NCI-H146 (cell line): Measurements from ENCODE around the gene CUX1.
"Not testable (repeated sequence)": the region's sequence is repeated elsewhere in the genome, so short reads cannot be mapped to it uniquely, and the experiment has no call there.

ENCODE experiments used
- DNase-seq: peaks from one replicate; lab custom pipeline; 2025; lab: John Stamatoyannopoulos, UW

CUX1 gene

GRCh38 chr7:102146122-102146521 is 328.7 kb downstream of the CUX1 start:
- DNase-seq, result no peak

- no peak for DNase-seq
These were observed 329.6 kb downstream of the CUX1 start for GRCh38 chr7:102147008-102147407.

- DNase-seq, result no peak
These were observed 331.4 kb downstream of the CUX1 start for GRCh38 chr7:102148799-102149198.

GRCh38 chr7:102149416-102149815 is 332.0 kb downstream of the CUX1 start:
- no peak for DNase-seq

DNA sequence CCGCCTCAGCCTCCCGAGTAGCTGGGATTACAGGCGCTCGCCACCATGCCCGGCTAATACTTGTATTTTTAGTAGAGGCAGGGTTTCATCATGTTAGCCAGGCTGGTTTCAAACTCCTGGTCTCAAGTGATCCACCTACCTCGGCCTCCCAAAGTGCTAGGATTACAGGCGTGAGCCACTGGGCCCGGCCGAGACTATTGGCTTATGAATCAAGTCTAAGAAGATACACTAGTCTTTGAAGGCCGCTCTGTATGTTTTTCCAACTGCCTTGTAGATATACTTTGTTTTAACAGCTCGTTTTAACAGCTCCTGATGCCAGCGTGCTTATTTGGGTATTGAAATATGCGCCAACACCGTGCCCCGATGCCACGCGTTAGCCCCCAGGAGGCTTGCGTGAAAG is 332.8 kb downstream of the CUX1 start:
- no peak for DNase-seq

DNA sequence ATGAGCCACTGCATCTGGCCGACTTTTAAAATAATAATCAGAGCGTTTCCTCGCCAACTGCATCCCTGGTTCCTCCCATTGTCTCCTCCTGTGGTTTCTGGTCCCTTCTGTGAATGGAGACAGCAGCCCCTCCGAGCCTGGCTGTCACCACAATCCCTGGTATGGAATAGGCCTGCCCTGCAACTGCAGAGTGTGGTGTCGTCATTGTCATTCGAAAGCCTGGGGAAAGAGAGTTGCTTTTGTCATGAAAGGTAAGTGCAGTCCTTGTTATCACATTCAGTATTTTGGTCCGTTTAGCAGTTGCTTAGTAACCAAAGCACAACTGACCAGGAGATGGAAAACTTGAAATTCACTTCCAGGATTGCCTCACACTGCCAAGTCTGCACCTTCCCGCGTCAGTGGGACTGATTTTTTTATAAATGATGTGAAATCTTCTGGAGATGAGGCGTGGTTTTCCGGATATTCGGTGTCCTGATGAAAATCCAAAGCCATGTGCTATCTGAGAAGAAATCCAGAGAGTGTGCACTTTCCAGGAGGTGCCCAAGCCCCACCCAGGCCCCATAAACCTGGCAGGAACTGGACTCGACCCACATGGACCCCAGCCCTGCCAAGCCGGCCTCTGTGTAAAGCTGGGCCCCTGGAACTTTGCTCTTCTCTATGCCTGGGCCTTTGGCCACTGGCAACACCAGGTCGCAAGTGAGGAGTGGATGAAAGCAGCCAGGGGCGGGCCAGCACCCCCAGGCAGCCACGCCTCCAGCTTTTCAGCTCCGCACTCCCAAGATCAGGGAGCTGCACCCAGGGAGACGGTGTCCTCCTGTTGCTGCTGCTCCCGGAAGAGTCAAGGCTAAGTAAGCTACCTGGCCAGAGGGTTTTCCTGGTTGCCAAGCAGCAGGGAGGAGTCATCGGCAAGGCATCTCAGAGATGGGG is 335.5 kb downstream of the CUX1 start:
- no peak for DNase-seq

- no peak for DNase-seq
These were observed 336.1 kb downstream of the CUX1 start for GRCh38 chr7:102153599-102153946.

- no peak for DNase-seq
These were observed 337.0 kb downstream of the CUX1 start for GRCh38 chr7:102154425-102154824.

GRCh38 chr7:102155821-102156441 is 338.5 kb downstream of the CUX1 start:
- no peak for DNase-seq

- no peak for DNase-seq
These were observed 339.4 kb downstream of the CUX1 start for GRCh38 chr7:102156867-102157266.

- no peak for DNase-seq
These were observed 347.7 kb downstream of the CUX1 start for GRCh38 chr7:102165136-102165535.

GRCh38 chr7:102167254-102167653 is 349.8 kb downstream of the CUX1 start:
- no peak for DNase-seq

GRCh38 chr7:102169651-102170392 is 352.4 kb downstream of the CUX1 start:
- DNase-seq, result peak; percentile 89

DNA sequence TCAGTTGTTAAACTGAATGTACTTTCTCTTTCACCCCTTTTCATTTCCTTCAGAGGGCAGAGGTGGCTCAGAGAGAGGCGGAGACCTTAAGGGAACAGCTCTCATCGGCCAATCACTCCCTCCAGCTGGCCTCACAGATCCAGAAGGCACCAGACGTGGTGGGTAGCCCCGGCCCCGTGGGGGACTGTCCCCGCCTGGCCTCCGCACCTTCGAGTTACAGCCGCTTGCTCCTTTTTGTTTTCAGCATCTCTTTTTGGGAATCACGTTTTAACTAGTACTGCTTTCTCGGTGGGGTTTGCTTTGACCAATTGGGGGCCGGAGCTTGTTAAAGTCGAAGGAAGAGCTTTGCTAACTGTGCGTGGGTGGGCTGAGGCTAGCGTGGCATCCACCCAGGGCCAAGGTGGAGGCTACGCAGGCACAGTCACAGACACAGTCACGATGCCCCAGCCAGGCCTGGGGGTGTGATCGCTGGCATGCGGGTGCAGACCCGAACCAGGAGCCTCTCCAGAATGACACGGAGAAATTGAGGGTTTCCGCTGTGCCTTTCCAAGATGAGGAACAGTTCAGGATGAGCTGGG is 353.1 kb downstream of the CUX1 start:
- peak; percentile 89 for DNase-seq

- DNase-seq, result no peak
These were observed 356.2 kb downstream of the CUX1 start for GRCh38 chr7:102173669-102174068.

DNA sequence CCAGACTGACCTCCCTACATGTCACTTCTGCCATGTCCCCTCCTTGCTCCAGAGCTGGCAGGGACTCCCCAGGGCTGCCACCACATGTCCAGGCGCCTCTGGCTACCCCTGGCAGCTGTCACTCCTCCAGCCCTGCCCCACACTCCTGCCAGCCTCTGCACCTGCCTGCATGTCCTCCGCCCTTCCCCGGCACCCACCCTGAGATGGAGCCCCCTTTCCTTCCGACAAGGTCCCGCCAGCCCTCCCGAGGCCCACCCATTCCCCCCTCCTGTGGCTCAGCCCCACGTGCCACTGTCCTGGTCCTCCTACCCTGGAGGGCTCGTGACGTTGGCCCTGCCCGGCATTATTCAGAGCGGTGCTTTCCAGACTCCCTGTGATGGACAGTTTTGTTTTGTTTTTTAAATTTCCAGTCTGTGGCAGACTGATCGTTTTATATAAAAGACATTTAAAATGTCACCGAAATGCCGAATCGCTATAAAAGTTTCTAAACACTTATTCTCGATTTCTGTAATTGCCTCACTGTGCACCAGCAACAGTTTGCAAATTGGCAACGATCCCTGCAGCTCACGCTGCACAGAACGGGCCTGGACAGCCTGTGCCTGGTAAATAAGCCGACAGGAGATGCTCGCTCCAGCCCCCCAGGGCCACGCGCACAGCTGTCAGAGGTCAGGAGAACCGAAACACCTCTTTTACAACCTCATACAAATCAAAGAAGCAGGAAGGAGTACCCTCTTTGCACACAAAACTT is 358.2 kb downstream of the CUX1 start:
- DNase-seq, result no peak

- DNase-seq, result no peak
These were observed 361.0 kb downstream of the CUX1 start for GRCh38 chr7:102178410-102178809.

- DNase-seq, result no peak
These were observed 363.3 kb downstream of the CUX1 start for GRCh38 chr7:102180727-102181126.

DNA sequence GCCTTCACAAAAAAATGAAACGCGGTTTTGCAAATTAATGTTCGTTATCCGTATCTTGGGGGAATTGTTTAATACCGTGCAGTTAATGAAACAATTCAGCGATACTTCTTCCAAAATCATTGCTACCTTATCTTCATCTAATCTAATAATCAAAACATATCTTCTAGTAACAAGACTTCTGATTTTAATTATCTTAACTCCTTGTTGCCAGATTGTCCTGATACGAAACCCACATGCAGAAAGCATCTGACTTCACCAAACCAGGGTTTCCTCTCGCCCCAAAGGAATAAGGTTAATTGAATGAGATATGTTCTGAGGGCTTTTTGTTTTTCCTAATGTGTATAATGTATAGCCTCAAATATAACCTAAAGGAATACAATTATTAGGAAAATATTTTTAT is 364.1 kb downstream of the CUX1 start:
- no peak for DNase-seq

GRCh38 chr7:102182016-102182415 is 364.6 kb downstream of the CUX1 start:
- no peak for DNase-seq

- DNase-seq, result not testable (repeated sequence)
These were observed 366.4 kb downstream of the CUX1 start for GRCh38 chr7:102183848-102184247.

- DNase-seq, result no peak
These were observed 366.9 kb downstream of the CUX1 start for GRCh38 chr7:102184303-102184702.
